Cardiac fibroblast (primary cell): ENCODE data around the gene ANGPT4.

Source experiments
- DNase-seq, 2 donors: peaks; one replicate each; pipeline versions ENCODE4 v3.0.0 to v3.0.0-alpha.2; 2010; ENCODE audit warnings: low read depth in 2 of 2
- H3K4me3 ChIP-seq, 2 donors: replicated peaks in 1 of 2; 1 replicate in 1 of 2; 2 replicates in 1 of 2; pipeline ENCODE4 v1.5.1; 2011; ENCODE audit warnings: low read depth in 2 of 2, low read length in 2 of 2, mild to moderate bottlenecking in 2 of 2, moderate library complexity in 1 of 2
- TF ChIP-seq, protein P1 (sequence below): IDR thresholded peaks from one replicate; pipeline ENCODE4 v1.5.1; 2011; ENCODE audit warnings: low read depth, mild to moderate bottlenecking, low read length, inconsistent platforms

The ANGPT4 gene

DNA sequence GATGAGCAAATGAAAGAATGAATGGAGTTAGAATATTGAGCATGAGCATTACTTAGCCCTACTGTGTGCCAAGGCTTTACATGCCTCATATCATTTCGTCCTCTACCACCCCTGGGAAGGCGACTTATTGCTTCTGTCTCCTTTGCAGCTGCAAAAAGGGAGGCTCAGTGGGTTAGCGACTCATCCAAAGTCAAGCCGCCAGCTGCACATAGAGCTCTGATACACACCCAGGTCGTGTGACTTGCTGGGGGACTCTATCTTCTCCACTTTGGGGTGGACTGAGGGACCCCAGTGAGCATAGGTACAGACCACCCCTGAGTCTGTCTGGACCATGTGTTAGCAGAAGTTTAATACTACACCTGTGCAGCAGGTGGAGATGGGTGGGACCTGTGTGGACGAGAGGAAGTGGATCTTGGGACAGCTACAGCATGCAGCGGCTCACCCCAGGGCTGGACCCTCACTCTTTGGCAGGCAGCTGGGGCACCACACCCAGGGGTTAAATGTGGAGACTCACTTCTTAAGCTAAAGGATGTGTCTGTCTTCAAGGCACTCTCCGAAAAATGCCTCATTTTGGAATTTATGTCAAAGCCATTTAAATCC is 36.2 kb upstream of the ANGPT4 start:
- no peak for DNase-seq
- H3K4me3 ChIP-seq: no peak overlapping the region
- TF ChIP-seq, protein P1, sequence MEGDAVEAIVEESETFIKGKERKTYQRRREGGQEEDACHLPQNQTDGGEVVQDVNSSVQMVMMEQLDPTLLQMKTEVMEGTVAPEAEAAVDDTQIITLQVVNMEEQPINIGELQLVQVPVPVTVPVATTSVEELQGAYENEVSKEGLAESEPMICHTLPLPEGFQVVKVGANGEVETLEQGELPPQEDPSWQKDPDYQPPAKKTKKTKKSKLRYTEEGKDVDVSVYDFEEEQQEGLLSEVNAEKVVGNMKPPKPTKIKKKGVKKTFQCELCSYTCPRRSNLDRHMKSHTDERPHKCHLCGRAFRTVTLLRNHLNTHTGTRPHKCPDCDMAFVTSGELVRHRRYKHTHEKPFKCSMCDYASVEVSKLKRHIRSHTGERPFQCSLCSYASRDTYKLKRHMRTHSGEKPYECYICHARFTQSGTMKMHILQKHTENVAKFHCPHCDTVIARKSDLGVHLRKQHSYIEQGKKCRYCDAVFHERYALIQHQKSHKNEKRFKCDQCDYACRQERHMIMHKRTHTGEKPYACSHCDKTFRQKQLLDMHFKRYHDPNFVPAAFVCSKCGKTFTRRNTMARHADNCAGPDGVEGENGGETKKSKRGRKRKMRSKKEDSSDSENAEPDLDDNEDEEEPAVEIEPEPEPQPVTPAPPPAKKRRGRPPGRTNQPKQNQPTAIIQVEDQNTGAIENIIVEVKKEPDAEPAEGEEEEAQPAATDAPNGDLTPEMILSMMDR: no peak

DNA sequence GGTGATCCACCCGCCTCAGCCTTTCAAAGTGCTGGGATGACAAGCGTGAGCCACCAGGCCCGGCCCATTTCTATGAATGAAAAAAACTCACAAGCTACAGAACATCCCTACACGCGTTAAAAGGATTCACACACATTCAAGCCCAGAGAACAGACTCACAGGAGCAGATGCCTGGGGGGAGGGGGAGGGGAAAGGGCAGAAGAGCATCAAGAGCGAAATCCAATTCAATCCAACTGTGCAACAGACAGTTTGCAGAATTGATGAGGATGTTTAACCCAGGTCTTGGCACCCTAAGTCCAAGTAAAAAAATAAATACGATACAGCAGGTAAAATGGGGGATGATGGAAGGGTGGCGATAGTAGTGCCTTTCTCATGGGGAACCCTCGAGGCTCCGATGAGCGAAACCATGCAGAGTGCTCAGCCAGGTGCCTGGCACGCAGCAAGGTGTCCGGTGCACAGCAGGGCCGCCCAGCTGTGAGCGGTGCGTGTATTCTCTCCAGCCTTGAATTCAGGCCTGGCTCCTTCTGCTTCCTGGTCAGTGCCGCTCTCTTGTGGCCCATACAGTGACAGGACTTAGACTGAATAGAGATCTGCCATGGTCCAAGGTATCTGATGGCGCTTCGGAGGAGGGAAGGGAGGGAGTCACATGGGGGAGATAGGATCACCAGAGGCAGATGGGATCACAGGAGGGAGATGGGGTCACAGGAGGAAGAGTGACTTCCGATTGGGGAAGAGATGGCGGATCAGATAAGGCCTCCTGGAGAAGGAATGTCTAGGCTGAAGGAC is 35.4 kb upstream of the ANGPT4 start:
- no peak for DNase-seq
- H3K4me3 ChIP-seq: no peak overlapping the region
- TF ChIP-seq, protein P1: no peak

DNA sequence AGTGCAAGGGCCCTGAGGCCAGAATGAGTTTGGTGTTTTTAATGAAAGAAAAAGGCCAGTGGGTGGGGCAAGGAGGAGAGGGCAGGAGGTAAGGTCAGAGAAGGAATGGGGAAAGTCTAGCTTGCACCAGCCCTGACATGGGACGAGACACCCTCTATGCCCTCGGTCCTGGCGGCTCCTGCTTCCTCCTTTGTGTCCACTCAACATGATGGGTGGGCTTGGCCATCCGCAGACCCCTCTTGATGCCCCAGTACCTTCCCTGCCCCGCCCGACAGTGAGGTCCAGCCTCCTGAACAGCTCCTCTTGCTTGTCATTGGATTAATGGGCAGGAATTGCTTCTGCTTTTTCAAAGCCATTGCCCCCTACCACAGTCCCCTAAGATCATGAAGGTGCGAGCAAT is 33.6 kb upstream of the ANGPT4 start:
- no peak overlapping the region for H3K4me3 ChIP-seq
- DNase-seq: no peak
- TF ChIP-seq, protein P1: no peak

DNA sequence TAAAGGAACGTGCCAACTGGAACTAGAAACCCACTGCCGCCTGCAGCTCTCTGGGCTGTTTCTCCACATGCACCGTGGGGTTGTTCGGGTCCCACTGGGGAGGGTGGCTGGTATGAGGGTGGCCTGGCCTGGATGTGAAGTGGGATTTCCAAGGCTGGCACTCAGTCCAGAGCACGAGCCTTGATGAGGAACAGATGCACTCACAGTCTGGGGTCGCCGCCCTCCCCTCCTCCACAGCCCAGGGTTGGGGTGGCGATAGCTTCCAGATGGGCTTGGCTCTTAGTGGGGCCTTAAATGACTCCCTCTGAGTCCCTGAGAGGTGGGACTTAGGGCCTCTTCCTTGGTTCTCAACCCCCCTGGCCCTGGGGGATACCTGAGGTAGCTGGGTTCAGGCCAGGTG is 30.7 kb upstream of the ANGPT4 start:
- no peak for DNase-seq
- TF ChIP-seq, protein P1: no peak
- no peak overlapping the region for H3K4me3 ChIP-seq

DNA sequence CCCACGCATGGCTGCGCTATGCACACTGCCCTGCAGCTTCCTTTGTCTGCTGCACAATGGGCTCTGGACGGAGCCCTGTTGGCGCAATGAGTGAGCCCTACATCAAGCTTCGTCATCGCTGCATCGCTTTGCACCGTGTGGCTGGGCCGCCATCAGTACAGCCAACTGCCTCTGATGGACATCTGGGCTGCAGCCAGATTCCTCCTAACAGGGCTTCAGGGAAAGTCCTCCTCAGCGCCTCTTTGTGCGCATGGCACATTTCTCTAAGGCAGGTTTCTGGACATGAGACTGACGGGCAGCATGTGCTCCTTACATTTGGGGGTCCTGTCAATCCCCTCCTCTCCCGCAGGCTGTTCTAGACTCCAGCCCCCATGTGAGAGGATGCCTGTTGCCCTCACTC is 29.7 kb upstream of the ANGPT4 start:
- no peak overlapping the region for H3K4me3 ChIP-seq
- TF ChIP-seq, protein P1: no peak
- DNase-seq: no peak

DNA sequence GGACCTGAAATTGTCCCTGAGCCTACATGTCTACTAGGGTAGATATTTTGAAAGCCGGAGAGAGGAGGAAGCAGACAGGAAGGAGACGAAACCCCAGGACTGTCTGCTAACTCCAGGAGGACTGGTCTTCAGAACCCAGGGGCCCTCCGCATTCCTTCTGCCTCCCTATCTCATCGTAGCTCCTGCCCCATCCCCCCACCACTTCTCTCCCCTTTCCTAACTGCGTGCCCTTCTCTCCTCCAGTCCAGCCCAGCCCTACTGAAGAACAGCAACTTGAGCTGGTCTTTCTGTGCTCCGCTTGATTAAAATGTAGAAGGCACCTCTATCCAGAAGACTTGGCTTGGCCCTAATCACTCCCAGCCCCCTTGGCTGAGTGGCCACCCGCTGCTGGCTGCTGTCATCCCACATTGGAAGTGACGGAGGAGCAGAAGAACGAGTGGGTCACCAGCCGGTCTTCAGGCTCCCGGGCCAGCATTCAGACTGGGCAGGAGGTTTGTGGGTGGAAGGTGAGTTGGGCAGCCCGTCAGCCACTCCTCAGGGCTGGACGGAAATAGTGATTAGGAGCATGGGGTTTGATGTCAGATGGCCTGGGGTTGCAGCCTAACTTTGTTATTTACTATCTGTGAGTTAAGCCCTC is 28.8 kb upstream of the ANGPT4 start:
- TF ChIP-seq, protein P1: no peak
- DNase-seq: no peak
- H3K4me3 ChIP-seq: no peak overlapping the region
